SK-N-SH (cell line): ENCODE results near the gene PDCD1. TPM values are rescaled to one million over a fixed set of nuclear protein-coding genes. Genes with fewer than 3 reads are reported as not detected.

Source experiments
- CTCF ChIA-PET: fragments of 300-600, 350-600 bp; formaldehyde crosslinking; extraction: SDS; loops from one replicate; lab custom pipeline; 2021; lab: Yijun Ruan, JAX
- POLR2A ChIA-PET: fragments of 350-600 bp; sonication (Branson Sonifier 250); formaldehyde crosslinking; extraction: SDS; loops from one replicate; lab custom pipeline; 2020; ENCODE audit warnings: antibody characterized with exemption, inconsistent platforms; lab: Yijun Ruan, JAX
- DNase-seq: peaks from one replicate; pipeline ENCODE4 v3.0.0; 2012
- H2AFZ ChIP-seq: fragments of 200-600 bp; sonication (generic); 2 replicates; pipeline ENCODE4 v1.8.1; 2016; ENCODE audit warnings: antibody characterized with exemption, mild to moderate bottlenecking, low read depth
- H3F3A ChIP-seq: fragments of 200-600 bp; sonication (generic); replicated peaks from 2 replicates; pipeline ENCODE3; 2016; ENCODE audit warnings: antibody characterized with exemption, mild to moderate bottlenecking; ENCODE audit not compliant: insufficient read depth
- H3K27ac ChIP-seq, 2 experiments: fragments of 200-500 bp in 1 of 2; fragments of 200-600 bp in 1 of 2; sonication (Bioruptor generic) in 1 of 2; sonication (generic), shearing (Covaris generic) in 1 of 2; 2 replicates each; pipeline versions ENCODE4 v1.5.1 to v1.6.1; 2014 to 2016; ENCODE audit warnings: low read depth in 2 of 2, inconsistent platforms in 1 of 2, low read length in 1 of 2, mild to moderate bottlenecking in 1 of 2, mixed read lengths in 1 of 2
- H3K27me3 ChIP-seq: fragments of 200-600 bp; sonication (generic), shearing (Covaris generic); 2 replicates; pipeline ENCODE4 v1.6.1; 2016; ENCODE audit warnings: mixed run types; ENCODE audit not compliant: insufficient read depth
- H3K36me3 ChIP-seq, 2 experiments: fragments of 200-500 bp in 1 of 2; fragments of 200-600 bp in 1 of 2; sonication (Bioruptor generic) in 1 of 2; sonication (generic) in 1 of 2; replicated peaks in 1 of 2; 2 replicates each; pipeline versions ENCODE3 to v1.5.1; 2014 to 2016; ENCODE audit warnings: low read length in 1 of 2, mild to moderate bottlenecking in 1 of 2; ENCODE audit not compliant: insufficient read depth in 2 of 2, control insufficient read depth in 1 of 2
- H3K4me1 ChIP-seq, 2 experiments: fragments of 200-500 bp in 1 of 2; fragments of 200-600 bp in 1 of 2; sonication (Bioruptor generic) in 1 of 2; sonication (generic), shearing (Covaris generic) in 1 of 2; 2 replicates each; pipeline versions ENCODE4 v1.5.1 to v1.6.1; 2014 to 2016; ENCODE audit warnings: low read depth in 1 of 2, low read length in 1 of 2, mixed run types in 1 of 2; ENCODE audit not compliant: insufficient read depth in 2 of 2, control insufficient read depth in 1 of 2
- H3K4me2 ChIP-seq: fragments of 200-600 bp; sonication (generic), shearing (Covaris generic); 2 replicates; pipeline ENCODE4 v1.6.1; 2017; ENCODE audit warnings: mixed run types
- H3K4me3 ChIP-seq, 2 experiments: fragments of 200-500 bp in 1 of 2; fragments of 200-600 bp in 1 of 2; sonication (Bioruptor generic) in 1 of 2; sonication (generic), shearing (Covaris generic) in 1 of 2; 2 replicates each; pipeline versions ENCODE4 v1.5.1 to v1.8.1; 2014 to 2016; ENCODE audit warnings: low read depth in 2 of 2, inconsistent platforms in 1 of 2, low read length in 1 of 2, mild to moderate bottlenecking in 1 of 2, mixed read lengths in 1 of 2, moderate library complexity in 1 of 2
- H3K79me2 ChIP-seq: fragments of 200-600 bp; sonication (generic); 2 replicates; pipeline ENCODE4 v1.8.1; 2017; ENCODE audit warnings: mild to moderate bottlenecking; ENCODE audit not compliant: insufficient read depth
- H3K9ac ChIP-seq: fragments of 200-600 bp; sonication (generic); 2 replicates; pipeline ENCODE4 v1.6.1; 2017; ENCODE audit warnings: mixed run types
- H3K9me2 ChIP-seq: fragments of 200-600 bp; sonication (generic); 2 replicates; pipeline ENCODE4 v1.6.1; 2017; ENCODE audit warnings: mixed run types
- H3K9me3 ChIP-seq: fragments of 200-600 bp; sonication (generic); 2 replicates; pipeline ENCODE4 v1.6.1; 2017; ENCODE audit warnings: mixed run types, mild to moderate bottlenecking, moderate library complexity
- H4K20me1 ChIP-seq: fragments of 200-600 bp; sonication (generic); 2 replicates; pipeline ENCODE4 v1.6.1; 2017; ENCODE audit warnings: mild to moderate bottlenecking, mixed run types; ENCODE audit not compliant: insufficient read depth
- EP300 ChIP-seq, 2 experiments: IDR thresholded peaks; 2 replicates each; pipeline versions ENCODE4 v1.4.0 to v1.6.1; 2012; ENCODE audit warnings: borderline replicate concordance in 1 of 2, low read depth in 1 of 2, low read length in 1 of 2
- EZH2phosphoT487 ChIP-seq: fragments of 200-600 bp; sonication (generic); IDR thresholded peaks from 2 replicates; pipeline ENCODE4 v1.6.1; 2017; ENCODE audit warnings: low read depth, mixed run types, mild to moderate bottlenecking, antibody characterized with exemption, moderate library complexity, borderline replicate concordance
- FOXJ3 ChIP-seq: sonication (generic); formaldehyde crosslinking; IDR thresholded peaks from 2 replicates; pipeline ENCODE4 v1.5.1; 2020; ENCODE audit warnings: mild to moderate bottlenecking, missing genetic modification reagents
- FOXM1 ChIP-seq: IDR thresholded peaks from 2 replicates; pipeline ENCODE4 v1.4.0; 2012; ENCODE audit warnings: low read depth, mild to moderate bottlenecking
- IRF3 ChIP-seq: fragments of 150-350 bp; IDR thresholded peaks from 2 replicates; pipeline ENCODE4 v1.6.1; 2016; ENCODE audit warnings: mild to moderate bottlenecking, low read depth, low read length
- JUND ChIP-seq: IDR thresholded peaks from 2 replicates; pipeline ENCODE4 v1.4.0; 2012
- MEF2A ChIP-seq: IDR thresholded peaks from 2 replicates; pipeline ENCODE4 v1.4.0; 2012; ENCODE audit warnings: low read depth, borderline replicate concordance
- MXI1 ChIP-seq: IDR thresholded peaks from 2 replicates; pipeline ENCODE4 v1.6.1; 2012; ENCODE audit warnings: mild to moderate bottlenecking, low read depth, low read length, improper control_type of control experiment
- NRF1 ChIP-seq: IDR thresholded peaks from 2 replicates; pipeline ENCODE4 v1.6.1; 2012; ENCODE audit warnings: low read depth, mild to moderate bottlenecking, low read length
- POLR2AphosphoS5 ChIP-seq: IDR thresholded peaks from 2 replicates; pipeline ENCODE4 v1.6.1; 2012; ENCODE audit warnings: low read depth, low read length
- RAD21 ChIP-seq: IDR thresholded peaks from 2 replicates; pipeline ENCODE4 v1.6.1; 2012; ENCODE audit warnings: mild to moderate bottlenecking, low read length
- RCOR1 ChIP-seq: fragments of 150-350 bp; IDR thresholded peaks from 2 replicates; pipeline ENCODE4 v1.6.1; 2017; ENCODE audit warnings: antibody characterized with exemption, low read length
- RXRA ChIP-seq: IDR thresholded peaks from 2 replicates; pipeline ENCODE4 v1.4.0; 2012; ENCODE audit warnings: low read depth, mild to moderate bottlenecking, borderline replicate concordance
- SMC3 ChIP-seq: IDR thresholded peaks from 2 replicates; pipeline ENCODE4 v1.6.1; 2012; ENCODE audit warnings: low read depth, low read length, improper control_type of control experiment
- TEAD4 ChIP-seq: IDR thresholded peaks from 2 replicates; pipeline ENCODE4 v1.4.0; 2012; ENCODE audit warnings: mild to moderate bottlenecking, borderline replicate concordance; ENCODE audit not compliant: insufficient read depth
- USF1 ChIP-seq: IDR thresholded peaks from 2 replicates; pipeline ENCODE4 v1.4.0; 2012; ENCODE audit warnings: low read depth, borderline replicate concordance
- ZBTB33 ChIP-seq: IDR thresholded peaks from 2 replicates; pipeline ENCODE4 v1.4.0; 2012; ENCODE audit warnings: low read depth, borderline replicate concordance
- WGBS: methylation state at CpG from one replicate; pipeline ENCODE4 v1.1.6; 2017; ENCODE audit warnings: low lambda C conversion rate; 5-methylcytosine and 5-hydroxymethylcytosine counted together
- polyA plus RNA-seq, 3 experiments: library from polyadenylated mRNA; depleted of rRNA; stranded (reverse); fragments of >200 nt; gene quantifications; 2 replicates each; pipeline ENCODE4 v1.2.3, GENCODE V29; 2012

Gene PDCD1
- polyA plus RNA-seq, 1 of the 3 experiments (the other 2 are of a cell fraction), result not detected

- Histone ChIP-seq H4K20me1 (no peaks in the 10 kb centered on the region), H3K79me2 (no peaks in the 10 kb centered on the region), H3K4me2 (no peak overlapping the region), H3F3A (no peaks in the 10 kb centered on the region), H3K4me1 (peaks cover 0 to 33% of the 10 kb centered on the region in 2 experiments; a peak in 1 of 4 replicates), H3K27ac (no peak overlapping the region), H3K36me3 (no peaks in the 10 kb centered on the region), H3K9me2 (no peaks in the 10 kb centered on the region), H3K27me3 (no peaks in the 10 kb centered on the region), H3K4me3 (no peak overlapping the region), H3K9ac (no peak overlapping the region), H2AFZ (no peak overlapping the region), H3K9me3 (no peaks in the 10 kb centered on the region)
- 81% methylated on average over 6 of the region's 10 CpGs for WGBS
- POLR2A ChIA-PET, result no interaction called here
- no peak for TF ChIP-seq NRF1
- no peak for TF ChIP-seq RAD21
- TF ChIP-seq RXRA, result no peak
- no peak for TF ChIP-seq RCOR1
- TF ChIP-seq FOXM1, result no peak
- no peak for TF ChIP-seq TEAD4
- DNase-seq, result peak; percentile 22
- CTCF ChIA-PET, result no interaction called here
These were observed 38.1 kb upstream of the PDCD1 start for GRCh38 chr2:241896746-241897201.

GRCh38 chr2:241895712-241896641, 37.3 kb upstream of the PDCD1 start:
- no peaks in the 10 kb centered on the region for H3K79me2 ChIP-seq
- DNase-seq, result peak; percentile 44
- H3K36me3 ChIP-seq, result no peaks in the 10 kb centered on the region
- H3K9me3 ChIP-seq, result no peaks in the 10 kb centered on the region
- no peaks in the 10 kb centered on the region for H3K27me3 ChIP-seq
- H4K20me1 ChIP-seq, result no peaks in the 10 kb centered on the region
- H3K9me2 ChIP-seq, result no peaks in the 10 kb centered on the region
- H3K27ac ChIP-seq, result no peak overlapping the region
- ChIA-PET CTCF (no interaction called here), POLR2A (no interaction called here)
- H3K4me1 ChIP-seq, result peaks cover 0 to 39% of the 10 kb centered on the region in 2 experiments; a peak in 1 of 4 replicates
- no peak overlapping the region for H3K4me2 ChIP-seq
- TF ChIP-seq POLR2AphosphoS5, result no peak
- TF ChIP-seq SMC3, result no peak
- TF ChIP-seq JUND, result no peak
- TF ChIP-seq IRF3, result no peak
- no peak for TF ChIP-seq MEF2A
- no peak for TF ChIP-seq FOXM1
- no peak for TF ChIP-seq MXI1
- TF ChIP-seq FOXJ3 (CRISPR knock-in tag), result no peak
- no peak for TF ChIP-seq EZH2phosphoT487
- TF ChIP-seq ZBTB33, result no peak
- TF ChIP-seq RAD21, result no peak
- TF ChIP-seq USF1, result no peak
- no peak for TF ChIP-seq RCOR1
- no peak for TF ChIP-seq EP300 (IDR thresholded peaks at IDR 0.05; ENCODE audit: borderline replicate concordance in 1 of 2, low read depth in 1 of 2, low read length in 1 of 2)
- 69% methylated on average over 11 of the region's 26 CpGs for WGBS
- no peaks in the 10 kb centered on the region for H3F3A ChIP-seq
- H3K4me3 ChIP-seq, result no peak overlapping the region
- no peak overlapping the region for H3K9ac ChIP-seq
- no peak overlapping the region for H2AFZ ChIP-seq
